Keratinocyte (primary cell): ENCODE data around the gene RGS13. TPM values are rescaled to one million over a fixed set of nuclear protein-coding genes. Genes with fewer than 3 reads are reported as not detected.

Source experiments
- DNase-seq: peaks from one replicate; pipeline ENCODE4 v3.0.0-alpha.2; 2011; ENCODE audit warnings: low read depth, missing footprints, low spot score
- FAIRE-seq: peaks from 2 replicates; lab custom pipeline; 2011; peaks lifted over from hg19 to GRCh38; lab: Jason Lieb, UNC
- H2AFZ ChIP-seq: 2 replicates; pipeline ENCODE4 v1.6.0; 2012; ENCODE audit warnings: low read length, control low read depth, inconsistent platforms; ENCODE audit not compliant: control insufficient read depth
- H3K27ac ChIP-seq: 2 replicates; pipeline ENCODE4 v1.5.1; 2011; ENCODE audit warnings: low read length; ENCODE audit not compliant: control insufficient read depth, insufficient read depth
- H3K27me3 ChIP-seq: 3 replicates; pipeline ENCODE4 v1.6.0; 2011; ENCODE audit warnings: low read length; ENCODE audit not compliant: control insufficient read depth, insufficient read depth; ENCODE audit errors: extremely low read depth
- H3K36me3 ChIP-seq, 2 experiments: 2 replicates in 1 of 2; 3 replicates in 1 of 2; pipeline ENCODE4 v1.5.1; 2011; ENCODE audit warnings: low read length in 2 of 2, mild to moderate bottlenecking in 1 of 2; ENCODE audit not compliant: control insufficient read depth in 2 of 2, insufficient read depth in 2 of 2; ENCODE audit errors: extremely low read depth in 1 of 2
- H3K4me1 ChIP-seq: 3 replicates; pipeline ENCODE4 v1.5.1; 2011; ENCODE audit warnings: low read length; ENCODE audit not compliant: control insufficient read depth, insufficient read depth; ENCODE audit errors: extremely low read depth
- H3K4me2 ChIP-seq: 3 replicates; pipeline ENCODE4 v1.6.0; 2011; ENCODE audit warnings: low read depth, low read length; ENCODE audit not compliant: control insufficient read depth, insufficient read depth; ENCODE audit errors: extremely low read depth
- H3K4me3 ChIP-seq, 3 experiments: fragments of 200-600 bp in 1 of 3; sonication (generic) in 1 of 3; 2 replicates in 2 of 3; 3 replicates in 1 of 3; pipeline ENCODE4 v1.5.1; 2011 to 2016; ENCODE audit warnings: low read length in 3 of 3, mild to moderate bottlenecking in 3 of 3, control low read depth in 2 of 3, inconsistent platforms in 1 of 3, low read depth in 1 of 3, mixed read lengths in 1 of 3, mixed run types in 1 of 3, moderate library complexity in 1 of 3; ENCODE audit not compliant: control insufficient read depth in 2 of 3, insufficient read depth in 2 of 3; ENCODE audit errors: extremely low read depth in 1 of 3
- H3K79me2 ChIP-seq: 2 replicates; pipeline ENCODE4 v1.6.0; 2012; ENCODE audit warnings: low read length; ENCODE audit not compliant: control insufficient read depth, insufficient read depth
- H3K9ac ChIP-seq: 3 replicates; pipeline ENCODE4 v1.6.0; 2011; ENCODE audit warnings: low read length; ENCODE audit not compliant: control insufficient read depth, insufficient read depth; ENCODE audit errors: extremely low read depth
- H3K9me1 ChIP-seq: 3 replicates; pipeline ENCODE4 v1.6.0; 2011; ENCODE audit warnings: low read length; ENCODE audit not compliant: control insufficient read depth, insufficient read depth; ENCODE audit errors: extremely low read depth
- H3K9me3 ChIP-seq: 2 replicates; pipeline ENCODE4 v1.5.1; 2012; ENCODE audit warnings: low read depth, low read length; ENCODE audit not compliant: control insufficient read depth
- H4K20me1 ChIP-seq: 3 replicates; pipeline ENCODE4 v1.6.0; 2011; ENCODE audit warnings: low read length; ENCODE audit not compliant: control insufficient read depth, insufficient read depth; ENCODE audit errors: extremely low read depth
- EZH2 ChIP-seq: IDR thresholded peaks from one replicate; pipeline ENCODE4 v1.6.1; 2012; ENCODE audit warnings: inconsistent platforms, mild to moderate bottlenecking, low read length, moderate library complexity
- dilution Hi-C: fragments of 300-500 bp; cut with MboI; formaldehyde crosslinking; loops from one replicate; pipeline ENCODE4 v1.7.0; 2020; ENCODE audit warnings: low sequenced_read_pairs; ENCODE audit not compliant: extremely low pct_ligation_motif_present
- polyA plus RNA-seq, 5 experiments: library from polyadenylated mRNA; depleted of rRNA in 3 of 5; stranded (reverse) in 3 of 5; stranded (forward) in 1 of 5; unstranded in 1 of 5; fragments of >200 nt; gene quantifications; 1 replicate in 1 of 5; 2 replicates in 3 of 5; 3 replicates in 1 of 5; pipeline versions ENCODE4 v1.2.1 to v1.2.3, GENCODE V29; 2011 to 2012; ENCODE audit warnings: missing spikeins in 2 of 5, low read depth in 1 of 5, low replicate concordance in 1 of 5
- TF ChIP-seq, protein P1 (sequence below), 3 experiments: IDR thresholded peaks in 1 of 3; conservative IDR thresholded peaks in 1 of 3; optimal IDR thresholded peaks in 1 of 3; 2 replicates in 2 of 3; 3 replicates in 1 of 3; pipeline versions ENCODE3 to v1.5.1; 2011; ENCODE audit warnings: low read length in 3 of 3, mild to moderate bottlenecking in 3 of 3, moderate library complexity in 2 of 3, control low read depth in 1 of 3, inconsistent platforms in 1 of 3; ENCODE audit not compliant: insufficient read depth in 2 of 3; ENCODE audit errors: extremely low read depth in 1 of 3

The RGS13 gene
- polyA plus RNA-seq, 1 donor (not counting 4 experiments of a cell fraction or from before 2014, with no cell fraction given) = not detected

GRCh38 chr1:192635041-192635440, 906 bp upstream of the RGS13 start:
- Histone ChIP-seq H3K79me2 (no peaks in the 10 kb centered on the region), H3K4me3 (no peak overlapping the region), H3K4me1 (no peaks in the 10 kb centered on the region), H3K9me3 (no peaks in the 10 kb centered on the region), H3K27me3 (no peaks in the 10 kb centered on the region), H4K20me1 (no peaks in the 10 kb centered on the region), H3K4me2 (no peak overlapping the region), H3K36me3 (no peaks in the 10 kb centered on the region), H3K9me1 (no peaks in the 10 kb centered on the region), H2AFZ (no peak overlapping the region), H3K27ac (no peak overlapping the region), H3K9ac (no peak overlapping the region)
- no peak for DNase-seq
- dilution Hi-C loops = no loop called here
- no peak for FAIRE-seq
- TF ChIP-seq EZH2 = no peak
- TF ChIP-seq, protein P1, sequence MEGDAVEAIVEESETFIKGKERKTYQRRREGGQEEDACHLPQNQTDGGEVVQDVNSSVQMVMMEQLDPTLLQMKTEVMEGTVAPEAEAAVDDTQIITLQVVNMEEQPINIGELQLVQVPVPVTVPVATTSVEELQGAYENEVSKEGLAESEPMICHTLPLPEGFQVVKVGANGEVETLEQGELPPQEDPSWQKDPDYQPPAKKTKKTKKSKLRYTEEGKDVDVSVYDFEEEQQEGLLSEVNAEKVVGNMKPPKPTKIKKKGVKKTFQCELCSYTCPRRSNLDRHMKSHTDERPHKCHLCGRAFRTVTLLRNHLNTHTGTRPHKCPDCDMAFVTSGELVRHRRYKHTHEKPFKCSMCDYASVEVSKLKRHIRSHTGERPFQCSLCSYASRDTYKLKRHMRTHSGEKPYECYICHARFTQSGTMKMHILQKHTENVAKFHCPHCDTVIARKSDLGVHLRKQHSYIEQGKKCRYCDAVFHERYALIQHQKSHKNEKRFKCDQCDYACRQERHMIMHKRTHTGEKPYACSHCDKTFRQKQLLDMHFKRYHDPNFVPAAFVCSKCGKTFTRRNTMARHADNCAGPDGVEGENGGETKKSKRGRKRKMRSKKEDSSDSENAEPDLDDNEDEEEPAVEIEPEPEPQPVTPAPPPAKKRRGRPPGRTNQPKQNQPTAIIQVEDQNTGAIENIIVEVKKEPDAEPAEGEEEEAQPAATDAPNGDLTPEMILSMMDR (optimal IDR thresholded peaks at IDR 0.05 in 1 of 3, IDR thresholded peaks at IDR 0.05 in 1 of 3, conservative IDR thresholded peaks at IDR 0.05 in 1 of 3; ENCODE audit: extremely low read depth in 1 of 3, insufficient read depth in 2 of 3, low read length in 3 of 3) = no peak

DNA sequence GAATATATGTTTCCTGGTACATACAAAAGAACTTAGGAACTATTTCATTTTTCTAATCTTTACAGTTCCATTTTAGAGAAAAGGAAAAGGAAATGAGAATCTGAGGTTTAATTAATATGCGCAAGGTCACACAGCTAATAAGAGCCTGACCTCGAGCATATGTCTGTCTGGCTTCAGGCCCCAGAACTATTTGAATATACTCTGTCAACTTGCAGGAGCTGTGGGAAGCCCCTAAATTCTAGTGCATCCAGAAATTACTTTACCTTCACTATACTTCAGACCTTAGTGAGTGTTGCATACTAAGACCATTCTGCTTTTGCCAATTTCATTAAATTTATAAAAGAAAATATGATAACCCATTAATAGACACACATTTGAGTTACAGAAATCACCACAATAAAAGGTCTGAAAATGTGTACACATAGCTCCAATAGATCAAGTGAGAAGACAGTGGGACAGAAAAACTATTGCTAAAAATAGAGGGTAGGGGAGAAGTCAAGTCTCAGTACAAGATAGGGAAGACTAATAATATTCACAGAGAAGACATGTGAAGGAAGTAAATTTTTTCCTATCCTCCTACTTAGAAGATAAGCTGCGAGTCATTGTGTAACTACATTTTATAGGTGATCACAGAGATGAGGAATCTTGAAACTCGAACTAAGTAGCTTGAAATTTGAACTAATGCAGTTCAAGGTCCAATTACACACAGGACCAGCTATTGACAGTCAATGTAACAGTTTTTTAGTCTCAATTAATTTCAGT, 3.8 kb downstream of the RGS13 start:
- TF ChIP-seq EZH2 = no peak
- TF ChIP-seq, protein P1 (optimal IDR thresholded peaks at IDR 0.05 in 1 of 3, IDR thresholded peaks at IDR 0.05 in 1 of 3, conservative IDR thresholded peaks at IDR 0.05 in 1 of 3; ENCODE audit: extremely low read depth in 1 of 3, insufficient read depth in 2 of 3, low read length in 3 of 3) = no peak
- H4K20me1 ChIP-seq = no peaks in the 10 kb centered on the region
- no peaks in the 10 kb centered on the region for H3K36me3 ChIP-seq
- no peak for FAIRE-seq
- no peaks in the 10 kb centered on the region for H3K79me2 ChIP-seq
- no peaks in the 10 kb centered on the region for H3K9me3 ChIP-seq
- H3K4me2 ChIP-seq = no peak overlapping the region
- H3K27me3 ChIP-seq = no peaks in the 10 kb centered on the region
- dilution Hi-C loops = no loop called here
- H3K27ac ChIP-seq = no peak overlapping the region
- no peaks in the 10 kb centered on the region for H3K9me1 ChIP-seq
- H2AFZ ChIP-seq = no peak overlapping the region
- no peak for DNase-seq
- H3K9ac ChIP-seq = no peak overlapping the region
- H3K4me1 ChIP-seq = no peaks in the 10 kb centered on the region
- H3K4me3 ChIP-seq = no peak overlapping the region
